Stomach (tissue), 4 donors: ENCODE data around the gene SORCS3.

Source experiments
- EP300 ChIP-seq: sonication (generic); formaldehyde crosslinking; IDR thresholded peaks from one replicate; pipeline ENCODE4 v1.6.1; 2017; ENCODE audit warnings: antibody characterized with exemption
- POLR2A ChIP-seq, 4 donors: fragments of 450-650 bp; IDR thresholded peaks; one replicate each; pipeline ENCODE4 v1.6.1; 2016; ENCODE audit warnings: antibody characterized with exemption in 4 of 4, control low read depth in 2 of 4, mild to moderate bottlenecking in 1 of 4, moderate library complexity in 1 of 4
- POLR2AphosphoS5 ChIP-seq, 3 donors: sonication (generic); formaldehyde crosslinking; IDR thresholded peaks; one replicate each; pipeline ENCODE4 v1.6.1; 2016; ENCODE audit warnings: antibody characterized with exemption in 3 of 3
- TF ChIP-seq, protein P1 (sequence below), 7 experiments: fragments of 450-650 bp in 4 of 7; fragments of 200-600 bp in 3 of 7; sonication (generic) in 3 of 7; IDR thresholded peaks; one replicate each; pipeline ENCODE4 v1.5.1; 2016 to 2019; ENCODE audit warnings: antibody characterized with exemption in 7 of 7, control low read depth in 2 of 7, mild to moderate bottlenecking in 1 of 7

DNA sequence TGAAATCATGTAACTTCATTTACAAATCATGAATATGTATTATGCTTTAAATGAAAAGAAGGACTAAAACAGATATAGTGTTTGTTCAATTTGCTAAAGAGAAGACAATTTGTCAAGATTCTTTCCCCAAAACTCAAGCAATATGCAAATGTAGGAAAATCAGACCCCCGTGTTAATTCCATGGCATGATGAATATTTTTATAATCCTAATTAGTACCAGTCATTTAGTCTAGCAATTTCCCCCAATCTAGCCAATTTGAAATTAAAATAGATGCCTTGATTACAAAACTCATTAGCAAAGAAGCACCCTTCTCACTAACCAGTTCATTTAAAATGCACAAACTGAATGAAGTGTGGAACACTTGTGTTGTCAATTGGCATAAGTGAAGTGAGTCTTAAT lies 347.6 kb downstream of the SORCS3 start:
- TF ChIP-seq, protein P1, sequence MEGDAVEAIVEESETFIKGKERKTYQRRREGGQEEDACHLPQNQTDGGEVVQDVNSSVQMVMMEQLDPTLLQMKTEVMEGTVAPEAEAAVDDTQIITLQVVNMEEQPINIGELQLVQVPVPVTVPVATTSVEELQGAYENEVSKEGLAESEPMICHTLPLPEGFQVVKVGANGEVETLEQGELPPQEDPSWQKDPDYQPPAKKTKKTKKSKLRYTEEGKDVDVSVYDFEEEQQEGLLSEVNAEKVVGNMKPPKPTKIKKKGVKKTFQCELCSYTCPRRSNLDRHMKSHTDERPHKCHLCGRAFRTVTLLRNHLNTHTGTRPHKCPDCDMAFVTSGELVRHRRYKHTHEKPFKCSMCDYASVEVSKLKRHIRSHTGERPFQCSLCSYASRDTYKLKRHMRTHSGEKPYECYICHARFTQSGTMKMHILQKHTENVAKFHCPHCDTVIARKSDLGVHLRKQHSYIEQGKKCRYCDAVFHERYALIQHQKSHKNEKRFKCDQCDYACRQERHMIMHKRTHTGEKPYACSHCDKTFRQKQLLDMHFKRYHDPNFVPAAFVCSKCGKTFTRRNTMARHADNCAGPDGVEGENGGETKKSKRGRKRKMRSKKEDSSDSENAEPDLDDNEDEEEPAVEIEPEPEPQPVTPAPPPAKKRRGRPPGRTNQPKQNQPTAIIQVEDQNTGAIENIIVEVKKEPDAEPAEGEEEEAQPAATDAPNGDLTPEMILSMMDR (IDR thresholded peaks at IDR 0.05), result no peak
- no peak for TF ChIP-seq POLR2A (IDR thresholded peaks at IDR 0.05)
- TF ChIP-seq POLR2AphosphoS5 (IDR thresholded peaks at IDR 0.05), result no peak
- no peak for TF ChIP-seq EP300
